NCI-H1417 (cell line): ENCODE results near the gene PRKCB.
"Not testable (repeated sequence)": the region's sequence is repeated elsewhere in the genome, so short reads cannot be mapped to it uniquely, and the experiment has no call there.

Experiments used
- DNase-seq, 3 experiments: peaks; one replicate each; lab custom pipeline; 2025; lab: John Stamatoyannopoulos, UW

The PRKCB gene

GRCh38 chr16:24088767-24089166 lies 253.0 kb downstream of the PRKCB start:
- no peak for DNase-seq

GRCh38 chr16:24091125-24091524 lies 255.3 kb downstream of the PRKCB start:
- no peak for DNase-seq

- no peak for DNase-seq
Observed at GRCh38 chr16:24093049-24093448, 257.3 kb downstream of the PRKCB start.

GRCh38 chr16:24094660-24095059 lies 258.9 kb downstream of the PRKCB start:
- DNase-seq: no peak

GRCh38 chr16:24098896-24099295 lies 263.1 kb downstream of the PRKCB start:
- DNase-seq: no peak

- DNase-seq: no peak
Observed at GRCh38 chr16:24101431-24101830, 265.6 kb downstream of the PRKCB start.

GRCh38 chr16:24102209-24102660 lies 266.5 kb downstream of the PRKCB start:
- DNase-seq: peak in 1 of 3 experiments; percentile 9

- DNase-seq: not testable (repeated sequence)
Observed at GRCh38 chr16:24105471-24105870, 269.7 kb downstream of the PRKCB start.

GRCh38 chr16:24108090-24108489 lies 272.3 kb downstream of the PRKCB start:
- not testable (repeated sequence) for DNase-seq

- DNase-seq: no peak
Observed at GRCh38 chr16:24111724-24112302, 276.0 kb downstream of the PRKCB start.

GRCh38 chr16:24113115-24113745 lies 277.4 kb downstream of the PRKCB start:
- no peak for DNase-seq

- DNase-seq: no peak
Observed at GRCh38 chr16:24114876-24115275, 279.1 kb downstream of the PRKCB start.

GRCh38 chr16:24116046-24116776 lies 280.4 kb downstream of the PRKCB start:
- no peak for DNase-seq

- no peak for DNase-seq
Observed at GRCh38 chr16:24116989-24117388, 281.2 kb downstream of the PRKCB start.

- no peak for DNase-seq
Observed at GRCh38 chr16:24117680-24118079, 281.9 kb downstream of the PRKCB start.

- DNase-seq: no peak
Observed at GRCh38 chr16:24118126-24118821, 282.5 kb downstream of the PRKCB start.

GRCh38 chr16:24119807-24120206 lies 284.0 kb downstream of the PRKCB start:
- no peak for DNase-seq

GRCh38 chr16:24123275-24123674 lies 287.5 kb downstream of the PRKCB start:
- no peak for DNase-seq

GRCh38 chr16:24124291-24124690 lies 288.5 kb downstream of the PRKCB start:
- no peak for DNase-seq

GRCh38 chr16:24125214-24125613 lies 289.4 kb downstream of the PRKCB start:
- no peak for DNase-seq

GRCh38 chr16:24129412-24129918 lies 293.7 kb downstream of the PRKCB start:
- DNase-seq: no peak

GRCh38 chr16:24130494-24131085 lies 294.8 kb downstream of the PRKCB start:
- peak in 1 of 3 experiments; percentile 49 for DNase-seq
